Left lung (tissue), 10 donors: ENCODE measurements around the gene MAN2B1. TPM values are rescaled to one million over a fixed set of nuclear protein-coding genes. Genes with fewer than 3 reads are reported as not detected.
A peak's percentile ranks its signal among the peaks of the same experiment; 100 is the strongest.
"Not testable (repeated sequence)": the region's sequence is repeated elsewhere in the genome, so short reads cannot be mapped to it uniquely, and the experiment has no call there.

Experiments
- ATAC-seq: fragments of 200-7000 bp; cut with Tn5 transposase; one replicate; pipeline ENCODE4 v1.9.1; 2020; ENCODE audit warnings: moderate library complexity
- DNase-seq, 4 donors: peaks; one replicate each; pipeline ENCODE4 v3.0.0-alpha.2; 2013 to 2020
- H3K27ac ChIP-seq, 2 donors: fragments of 200-600 bp; sonication (generic) in 1 of 2; one replicate each; pipeline versions ENCODE4 v1.5.0 to v1.8.0; 2020 to 2021
- H3K27me3 ChIP-seq, 2 donors: fragments of 200-600 bp; sonication (generic) in 1 of 2; one replicate each; pipeline versions ENCODE4 v1.5.0 to v1.8.0; 2020 to 2021
- H3K36me3 ChIP-seq, 2 donors: fragments of 200-600 bp; sonication (generic) in 1 of 2; one replicate each; pipeline versions ENCODE4 v1.5.0 to v1.8.0; 2020 to 2021
- H3K4me1 ChIP-seq, 2 donors: fragments of 200-600 bp; one replicate each; pipeline ENCODE4 v1.8.0; 2021
- H3K4me3 ChIP-seq, 2 donors: fragments of 200-600 bp; sonication (generic) in 1 of 2; one replicate each; pipeline versions ENCODE4 v1.5.0 to v1.8.0; 2020 to 2021; ENCODE audit warnings: mild to moderate bottlenecking in 1 of 2
- H3K9me3 ChIP-seq, 2 donors: fragments of 200-600 bp; sonication (generic) in 1 of 2; one replicate each; pipeline versions ENCODE4 v1.5.0 to v1.8.0; 2020 to 2021
- CTCF ChIP-seq, 2 donors: fragments of 200-600 bp; sonication (generic) in 1 of 2; IDR thresholded peaks; one replicate each; pipeline versions ENCODE4 v1.5.0 to v1.8.0; 2021; ENCODE audit warnings: antibody characterized with exemption in 2 of 2
- intact Hi-C, 2 donors: fragments of 100-400 bp; cut with DNase I; formaldehyde crosslinking; loops; one replicate each; pipeline versions ENCODE4 v1.11.2 to v1.14.2; 2022
- polyA plus RNA-seq, 6 donors: library from polyadenylated mRNA; unstranded; fragments of 120-200 nt; gene quantifications; one replicate each; pipeline ENCODE4 v1.2.1, GENCODE V29; 2013; ENCODE audit not compliant: insufficient read length in 6 of 6
- total RNA-seq, 2 donors: library from RNA; stranded (reverse); fragmentation: NEBNext Ultra II Directional; extraction: Animal tissue kit (Norgen Biotek cat#: 25700); gene quantifications; one replicate each; pipeline ENCODE4 v1.2.1, GENCODE V29; 2021
- donor health status: DM: no; HTN: yes; CAD: no.
- donor health status: DM: no; HTN: no; CAD: no.

The MAN2B1 gene
- total and polyA plus RNA-seq, 8 donors: 31.7 to 176 (median 40.2) TPM

DNA sequence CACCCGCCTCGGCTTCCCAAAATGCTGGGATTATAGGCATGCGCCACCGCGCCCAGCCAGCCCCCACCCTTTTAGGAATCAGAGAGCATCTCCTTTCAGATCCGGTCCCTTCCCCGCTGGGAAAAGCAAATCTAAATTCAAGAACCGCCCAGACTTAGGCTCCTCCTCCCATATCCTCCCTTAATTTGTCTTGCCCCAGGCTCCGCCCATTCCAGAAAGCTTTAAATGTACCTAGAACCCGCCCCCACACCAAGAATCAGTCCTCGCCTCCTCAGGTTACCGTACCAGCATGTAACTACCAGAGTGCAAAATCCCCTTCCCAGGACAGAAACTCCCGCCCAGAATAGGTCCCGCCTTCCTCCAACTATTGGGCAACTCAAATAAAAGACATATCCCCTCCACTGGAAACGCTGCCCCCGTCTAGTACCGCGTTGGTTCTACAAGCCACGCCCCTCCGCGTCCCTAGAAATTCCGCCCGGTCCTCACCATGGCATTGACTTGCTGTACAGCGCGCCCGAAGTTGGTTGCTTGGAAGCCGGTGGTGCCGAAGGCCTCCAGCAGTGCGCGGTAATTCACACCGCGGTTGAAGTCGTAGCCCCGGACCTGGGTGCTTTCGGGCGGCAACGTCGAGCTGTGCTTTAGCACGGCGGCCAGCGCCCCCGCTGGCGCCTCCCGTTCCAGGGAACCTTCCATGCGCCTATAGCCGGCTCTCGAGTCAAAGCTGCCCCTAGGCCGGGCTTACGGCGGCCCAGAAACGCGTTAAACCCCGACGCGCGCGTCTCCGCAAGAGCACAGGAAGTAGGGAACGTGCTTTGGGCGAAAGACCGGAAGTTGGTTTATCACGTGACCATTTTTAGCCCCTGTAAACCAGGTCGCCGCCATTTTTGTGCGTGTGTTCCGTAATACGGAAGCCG, 14.8 kb upstream of the MAN2B1 start, which contains the start of gene DHPS:
DHPS (minus strand) TSS at position 807 of the 914 bp plus-strand sequence; CDS start at position 693, 114 bp downstream.
- Histone ChIP-seq H3K27ac (peak within 1 kb of the TSS; percentile 91 to 99), H3K9me3 (no peaks in the 10 kb centered on the region), H3K4me1 (peaks cover 0 to 18% of the 10 kb centered on the region in 2 donors), H3K4me3 (peak within 1 kb of the TSS; percentile 75 to 99), H3K27me3 (no peaks in the 10 kb centered on the region), H3K36me3 (peaks cover 0 to 37% of the 10 kb centered on the region in 2 donors)
- intact Hi-C loops: no loop called here
- peak; percentile 91 to 97 (median 94) for DNase-seq
- TF ChIP-seq CTCF (IDR thresholded peaks at IDR 0.05): no peak
- ATAC-seq: peak; percentile 91

- ATAC-seq: no peak
- peaks cover 0 to 50% of the 10 kb centered on the region in 2 donors for H3K36me3 ChIP-seq
- intact Hi-C loops: no loop called here
These were observed 13.5 kb upstream of the MAN2B1 start for GRCh38 chr19:12680034-12680433.

DNA sequence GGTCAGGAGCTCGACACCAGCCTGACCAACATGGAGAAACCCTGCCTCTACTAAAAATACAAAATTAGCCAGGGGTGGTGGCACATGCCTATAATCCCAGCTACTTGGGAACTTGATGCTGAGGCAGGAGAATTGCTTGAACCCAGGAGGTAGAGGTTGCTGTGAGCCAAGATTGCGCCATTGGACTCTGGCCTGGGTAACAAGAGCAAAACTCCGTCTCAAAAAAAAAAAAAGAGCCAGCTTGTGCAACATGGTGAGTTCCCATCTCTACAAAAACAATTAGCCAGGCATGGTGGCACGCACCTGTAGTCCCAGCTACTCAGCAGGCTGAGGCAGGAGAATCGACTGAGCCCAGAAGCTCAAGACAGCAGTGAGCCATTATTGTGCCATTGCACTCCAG, 11.5 kb upstream of the MAN2B1 start:
- not testable (repeated sequence) for H3K4me3 ChIP-seq, H3K27me3 ChIP-seq, H3K9me3 ChIP-seq, ATAC-seq, DNase-seq, H3K27ac ChIP-seq
- intact Hi-C loops: loop anchor here in 1 of 2 donors (10.0 kb wide), 1 partner anchor 113 kb away; no protein-coding TSS in a partner anchor
- Histone ChIP-seq H3K36me3 (peaks cover 3 to 70% of the 10 kb centered on the region in 2 donors), H3K4me1 (peaks cover 0 to 21% of the 10 kb centered on the region in 2 donors)

More at GRCh38 chr19:12680034-12680433, 13.5 kb upstream of the MAN2B1 start:
- no peak for DNase-seq
- Histone ChIP-seq H3K4me1 (peaks cover 0 to 21% of the 10 kb centered on the region in 2 donors), H3K27me3 (no peaks in the 10 kb centered on the region), H3K27ac (no peak overlapping the region), H3K4me3 (no peak overlapping the region), H3K9me3 (no peaks in the 10 kb centered on the region)
- no peak for TF ChIP-seq CTCF (IDR thresholded peaks at IDR 0.05)

DNA sequence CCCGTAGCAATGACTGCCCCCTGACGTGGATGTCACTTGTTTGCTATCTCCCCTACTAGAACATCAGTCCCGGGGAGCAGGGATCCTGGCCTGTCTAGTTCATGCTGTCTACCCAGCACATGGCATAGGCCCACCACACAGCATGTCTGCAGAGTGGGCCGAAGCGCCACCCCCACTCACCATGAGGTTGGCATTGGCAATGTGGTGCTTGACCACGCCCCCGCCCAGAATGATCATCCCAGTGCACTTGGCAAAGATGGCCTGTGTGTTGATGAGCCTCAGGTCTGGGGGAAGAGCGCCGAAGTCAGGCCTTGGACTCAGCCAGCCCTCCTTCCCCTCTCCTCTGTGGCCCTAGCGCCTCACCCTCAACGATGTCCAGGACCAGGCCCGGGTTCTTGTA, 10.4 kb upstream of the MAN2B1 start:
- intact Hi-C loops: loop anchor here in 1 of 2 donors (10.0 kb wide), 1 partner anchor 112 kb away; no protein-coding TSS in a partner anchor
- no peak overlapping the region for H3K4me3 ChIP-seq
- H3K27ac ChIP-seq: no peak overlapping the region
- H3K36me3 ChIP-seq: peaks cover 3 to 79% of the 10 kb centered on the region in 2 donors
- H3K27me3 ChIP-seq: no peaks in the 10 kb centered on the region
- TF ChIP-seq CTCF (IDR thresholded peaks at IDR 0.05): no peak
- ATAC-seq (no peak), DNase-seq (no peak)
- H3K9me3 ChIP-seq: no peaks in the 10 kb centered on the region
- H3K4me1 ChIP-seq: peaks cover 0 to 20% of the 10 kb centered on the region in 2 donors

DNA sequence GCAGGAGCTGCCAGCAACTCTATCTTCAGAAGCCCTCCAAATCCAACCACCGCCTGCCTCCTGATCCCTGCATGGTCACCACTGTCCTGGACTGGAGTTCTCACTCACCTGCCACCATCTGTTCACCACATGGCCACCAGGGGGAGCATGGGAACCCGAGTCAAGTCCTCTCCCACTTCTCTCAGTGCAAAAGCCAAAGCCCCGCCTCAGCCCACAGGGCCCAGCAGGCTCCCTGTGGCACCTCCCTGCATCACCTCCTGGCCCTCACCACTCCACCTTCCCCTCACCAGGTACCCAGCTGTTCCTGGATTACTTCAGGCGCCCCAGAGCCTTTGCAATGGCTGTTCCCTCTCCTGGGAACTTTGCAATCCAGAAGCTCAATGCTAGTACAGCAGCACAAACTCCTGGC, 9.8 kb upstream of the MAN2B1 start:
- peaks cover 3 to 83% of the 10 kb centered on the region in 2 donors for H3K36me3 ChIP-seq
- H3K9me3 ChIP-seq: no peaks in the 10 kb centered on the region
- H3K27ac ChIP-seq: no peak overlapping the region
- H3K27me3 ChIP-seq: no peaks in the 10 kb centered on the region
- peak; percentile 76 to 91 for TF ChIP-seq CTCF (IDR thresholded peaks at IDR 0.05)
- no peak overlapping the region for H3K4me3 ChIP-seq
- peaks cover 0 to 24% of the 10 kb centered on the region in 2 donors for H3K4me1 ChIP-seq
- ATAC-seq (peak; percentile 69), DNase-seq (peak; percentile 52 to 94 (median 79))
- intact Hi-C loops: loop anchor here in 1 of 2 donors (10.0 kb wide), 1 partner anchor 112 kb away; no protein-coding TSS in a partner anchor
